Right ventricle myocardium superior (tissue), 1 donor: ENCODE data around the gene FAM181A. TPM values are rescaled to one million over a fixed set of nuclear protein-coding genes. Genes with fewer than 3 reads are reported as not detected.

Experiments used
- ATAC-seq: fragments of 200-7000 bp; cut with Tn5 transposase; one replicate; pipeline ENCODE4 v1.9.1; 2020; ENCODE audit warnings: mild to moderate bottlenecking; ENCODE audit not compliant: poor library complexity
- DNase-seq: peaks from one replicate; pipeline ENCODE4 v3.0.0-alpha.2; 2020
- intact Hi-C: fragments of 100-400 bp; cut with DNase I; formaldehyde crosslinking; loops from one replicate; pipeline ENCODE4 v1.11.2; 2022
- total RNA-seq: library from RNA; stranded (reverse); fragmentation: NEBNext Ultra II Directional; extraction: Animal tissue kit (Norgen Biotek cat#: 25700); gene quantifications from one replicate; pipeline ENCODE4 v1.2.1, GENCODE V29; 2021
- donor health status: DM: no; HTN: yes; CAD: no; lungs with severe emphysema.

Gene FAM181A
- total RNA-seq, 1 donor from 2014 or later: not detected

DNA sequence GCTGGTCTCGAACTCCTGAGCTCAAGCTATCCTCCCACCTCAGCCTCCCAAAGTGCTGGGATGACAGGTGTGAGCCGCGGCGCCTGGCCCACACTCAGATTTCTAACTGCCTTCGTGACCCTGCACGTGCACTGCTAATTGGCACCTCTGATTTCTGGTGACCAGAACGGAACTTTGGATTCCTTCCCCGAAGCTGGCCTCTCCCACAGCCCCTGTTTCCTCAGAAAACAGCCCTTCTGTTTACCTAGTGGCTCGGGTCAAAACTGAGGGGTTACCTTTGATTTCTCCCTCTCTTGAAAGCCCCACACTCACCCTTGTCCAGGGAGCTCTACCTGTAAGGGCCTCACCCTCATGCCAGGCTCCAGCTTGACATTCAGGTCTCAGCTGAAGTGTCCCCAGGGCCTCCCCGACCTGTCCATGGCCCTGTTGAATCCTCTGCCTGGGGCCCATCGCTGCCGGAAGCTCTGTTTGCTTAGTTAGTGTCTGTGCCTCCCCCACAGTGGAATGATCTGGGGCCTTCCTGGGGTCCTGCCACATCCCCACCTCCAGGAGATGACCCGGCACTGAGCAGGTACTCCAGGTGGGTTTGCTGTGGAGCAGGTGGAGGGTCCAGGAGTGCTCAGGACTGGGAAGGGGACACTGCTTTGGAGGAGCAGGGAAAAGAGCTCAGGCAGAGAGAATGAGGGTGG lies 24.4 kb upstream of the FAM181A start:
- DNase-seq: no peak
- ATAC-seq: no peak
- intact Hi-C loops: no loop called here

DNA sequence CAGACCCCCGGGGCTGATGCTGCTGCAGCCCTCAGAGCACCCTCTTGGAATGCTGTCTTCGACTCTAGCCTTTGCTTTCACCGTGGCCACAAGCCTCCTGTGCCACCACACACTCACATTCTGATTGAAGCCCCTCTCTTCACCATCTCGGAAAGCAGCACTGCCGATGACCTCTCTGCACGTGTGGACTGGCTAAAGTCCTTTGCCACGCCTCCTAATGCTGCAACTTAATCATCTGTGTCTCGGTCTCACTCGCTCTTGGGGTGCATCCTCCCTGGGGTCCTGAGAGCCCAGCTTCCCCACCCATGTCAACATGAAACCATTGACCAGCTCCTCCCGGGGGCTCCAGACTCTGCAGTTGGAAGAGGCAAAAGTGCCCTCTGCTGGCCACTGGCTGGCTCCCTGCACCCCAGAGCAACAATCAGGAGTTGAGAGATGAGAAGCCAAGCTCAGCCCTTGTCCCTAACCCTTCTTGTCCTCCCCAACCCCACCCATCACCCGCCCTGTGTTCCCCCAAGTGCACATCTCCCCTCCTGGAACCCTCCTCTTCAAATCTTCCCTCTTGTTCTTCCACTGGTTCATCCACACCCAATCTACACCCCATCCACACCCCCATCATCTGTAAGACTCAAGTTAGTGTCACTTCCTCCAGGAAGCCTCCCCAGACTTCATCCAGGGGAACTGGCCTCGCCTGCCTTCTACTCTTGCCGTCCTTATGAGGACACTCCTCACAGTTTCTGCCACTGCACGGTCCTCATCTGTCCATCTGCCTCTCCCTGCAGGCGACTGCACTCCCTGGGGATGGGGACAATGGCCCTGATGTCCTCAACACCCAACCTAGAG lies 23.6 kb upstream of the FAM181A start:
- no peak for DNase-seq
- ATAC-seq: peak; percentile 34
- intact Hi-C loops: no loop called here

DNA sequence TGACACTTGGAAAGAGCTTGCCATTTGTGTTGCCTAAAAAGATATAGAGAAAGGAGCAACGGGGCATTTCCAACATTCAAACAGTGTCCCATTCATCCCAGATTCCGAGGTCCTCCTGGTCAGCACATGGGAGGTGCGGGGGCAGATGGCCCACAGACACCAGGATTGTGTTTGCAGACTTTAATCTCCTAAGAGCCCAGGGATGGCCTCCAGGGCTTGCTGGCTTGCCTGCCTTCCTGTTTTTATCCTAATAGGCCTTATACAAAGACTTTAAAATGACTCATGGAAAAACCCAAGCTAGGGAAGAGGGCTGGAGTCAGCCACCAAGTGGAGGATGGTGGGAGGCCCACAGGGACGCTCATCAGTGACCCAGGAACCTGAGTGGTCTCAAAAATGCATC lies 21.5 kb upstream of the FAM181A start:
- intact Hi-C loops: no loop called here
- DNase-seq (no peak), ATAC-seq (no peak)

DNA sequence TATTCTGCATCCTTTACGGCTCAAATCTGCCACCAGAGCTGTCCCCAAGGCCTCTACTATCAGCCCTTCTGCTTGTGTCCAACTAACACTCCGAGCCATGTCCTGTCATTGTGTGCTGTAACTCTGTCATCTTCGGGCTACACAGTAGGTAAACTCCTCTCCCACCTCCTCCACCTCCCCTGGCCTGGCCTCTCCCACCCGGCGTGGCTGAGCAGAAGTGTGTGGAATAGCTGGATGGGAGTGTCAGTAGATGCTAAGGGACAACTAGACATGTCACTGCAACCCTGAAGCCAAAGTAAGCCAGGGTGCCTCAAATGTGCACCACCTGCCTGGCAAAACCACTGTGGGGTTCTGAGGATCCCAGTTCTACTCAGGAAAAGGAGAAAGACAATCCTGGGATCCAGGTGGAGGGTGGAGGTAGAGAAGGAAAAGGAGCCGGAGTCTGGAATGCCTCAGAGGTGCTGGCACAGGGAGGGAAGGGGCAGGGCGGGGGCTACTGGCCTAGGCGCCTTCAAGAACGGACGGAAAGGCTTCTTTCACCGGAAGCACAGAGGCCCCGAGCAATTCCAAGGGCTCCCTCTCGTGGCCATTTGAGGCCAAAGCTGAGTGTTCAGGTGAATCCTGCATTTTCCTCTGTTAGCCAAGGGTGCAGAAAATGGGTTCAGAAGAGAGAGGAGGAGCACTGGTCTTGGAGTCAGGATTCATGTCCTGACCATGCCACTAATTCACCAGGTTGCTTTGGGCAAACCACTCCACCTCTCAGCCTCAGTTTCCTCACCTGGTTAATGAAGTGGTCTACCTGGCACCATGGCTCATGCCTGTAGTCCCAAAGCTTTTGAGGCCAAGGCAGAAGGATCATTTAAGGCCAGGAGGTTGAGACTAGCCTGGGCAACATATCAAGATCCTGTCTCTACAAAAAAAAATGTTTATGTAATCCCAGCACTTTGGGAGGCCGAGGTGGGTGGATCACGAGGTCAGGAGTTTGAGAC lies 20.5 kb upstream of the FAM181A start:
- DNase-seq (no peak), ATAC-seq (peak; percentile 53)
- intact Hi-C loops: no loop called here

DNA sequence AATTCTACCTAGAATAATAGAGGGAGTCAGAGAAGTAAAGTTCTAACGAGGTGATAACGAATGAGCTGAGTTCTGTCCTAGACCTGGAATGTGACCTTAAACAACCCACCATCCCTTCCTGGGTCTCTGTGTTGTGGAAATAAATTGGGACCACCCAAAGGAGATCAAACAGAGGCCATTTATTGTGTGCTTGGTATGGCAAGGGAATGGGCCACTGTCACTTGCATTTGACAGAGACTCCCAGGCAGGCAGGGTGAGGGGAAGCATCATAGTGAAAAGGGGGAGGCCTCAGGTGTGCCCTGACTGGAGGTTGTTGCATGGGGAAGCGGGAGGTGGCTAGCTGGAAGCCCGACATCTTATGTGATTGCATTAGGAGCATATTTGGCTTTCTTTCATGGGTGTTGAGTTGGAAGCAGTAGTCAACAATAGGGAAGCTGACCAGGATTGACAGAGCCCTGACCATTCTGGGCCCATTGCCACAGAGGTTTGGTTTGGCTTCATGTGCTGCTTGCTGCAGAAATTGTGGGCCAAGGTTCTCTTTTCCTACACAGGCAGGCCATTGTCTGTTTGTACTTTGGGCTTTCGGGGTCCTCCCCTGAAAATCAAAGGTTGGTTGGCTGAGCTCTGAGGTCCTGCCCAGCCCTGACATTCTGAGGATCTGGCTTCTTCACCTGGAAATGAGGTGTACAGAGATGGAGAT lies 17.6 kb upstream of the FAM181A start:
- intact Hi-C loops: no loop called here
- no peak for DNase-seq
- ATAC-seq: no peak

DNA sequence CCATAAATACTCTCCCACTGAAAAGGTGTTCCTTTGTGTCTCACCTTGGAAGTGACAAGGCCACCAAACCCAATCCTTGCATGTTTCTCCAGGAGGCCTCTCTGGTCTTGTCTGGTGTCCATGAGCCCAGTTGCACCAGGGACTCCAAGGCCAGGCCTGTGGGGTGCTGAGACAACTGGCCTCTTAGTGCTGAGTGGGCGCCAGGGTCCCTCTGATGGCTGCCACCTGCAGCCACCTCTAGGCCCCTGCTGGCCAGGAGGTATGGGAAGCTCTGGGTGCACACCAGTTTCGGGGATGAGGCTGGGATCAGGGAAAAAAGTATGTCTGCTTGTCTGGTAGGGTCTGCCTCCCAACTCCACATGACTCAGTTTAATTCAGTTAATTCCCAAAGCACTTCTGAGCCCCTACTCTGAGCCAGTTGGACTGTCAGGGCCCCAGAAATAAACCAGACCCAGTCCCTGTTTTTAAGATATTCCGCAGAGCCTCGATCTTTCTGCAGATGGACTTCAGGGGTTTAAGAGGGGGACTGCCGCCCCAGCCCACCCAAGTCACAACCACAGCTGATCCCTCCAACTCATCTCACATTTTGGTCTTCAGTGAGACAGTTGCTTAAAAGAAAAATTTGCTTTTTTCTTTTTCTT lies 15.0 kb upstream of the FAM181A start:
- no peak for ATAC-seq
- intact Hi-C loops: no loop called here
- no peak for DNase-seq

DNA sequence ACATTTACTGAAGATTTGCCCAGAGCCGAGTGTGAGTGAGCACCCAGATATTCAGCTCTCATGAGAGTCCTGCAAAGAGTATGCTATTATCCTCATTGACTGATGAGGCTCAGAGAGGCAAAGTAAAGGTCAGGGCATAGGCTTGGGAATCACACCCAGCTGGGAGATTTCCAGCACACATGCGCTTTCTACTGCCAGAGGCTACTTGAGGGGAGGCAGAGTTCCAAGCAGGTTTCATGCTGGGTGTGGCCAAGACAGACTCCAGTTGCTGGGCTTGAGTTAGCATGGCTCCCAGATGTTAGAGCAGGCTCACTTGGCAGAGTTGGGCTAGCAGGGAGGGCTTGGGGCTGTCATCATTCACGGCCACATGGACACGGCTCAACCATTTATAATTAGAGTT lies 14.4 kb upstream of the FAM181A start:
- ATAC-seq: peak; percentile 77

DNA sequence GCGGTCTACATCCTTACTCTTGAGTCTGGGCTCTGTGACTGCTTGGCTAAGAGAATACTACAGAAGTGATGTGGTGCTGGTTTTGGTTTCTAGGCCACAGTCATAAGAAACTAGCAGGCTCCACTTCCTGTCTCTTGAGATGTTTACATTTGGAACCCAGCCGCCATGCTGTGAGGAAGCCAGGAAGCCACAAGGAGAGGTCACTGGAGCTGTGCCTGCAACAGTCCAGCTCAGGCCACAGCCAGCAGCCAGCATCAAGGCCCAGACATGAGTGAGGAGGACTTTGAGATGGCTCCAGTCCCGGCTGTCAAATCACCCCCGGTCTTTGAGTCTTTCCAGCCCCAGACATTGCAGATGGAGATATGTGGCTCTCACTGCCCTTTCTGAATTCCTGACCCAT lies 12.9 kb upstream of the FAM181A start:
- DNase-seq: no peak
- intact Hi-C loops: no loop called here
- ATAC-seq: no peak

More for the DNA sequence above, 14.4 kb upstream of the FAM181A start:
- no peak for DNase-seq
- intact Hi-C loops: no loop called here

DNA sequence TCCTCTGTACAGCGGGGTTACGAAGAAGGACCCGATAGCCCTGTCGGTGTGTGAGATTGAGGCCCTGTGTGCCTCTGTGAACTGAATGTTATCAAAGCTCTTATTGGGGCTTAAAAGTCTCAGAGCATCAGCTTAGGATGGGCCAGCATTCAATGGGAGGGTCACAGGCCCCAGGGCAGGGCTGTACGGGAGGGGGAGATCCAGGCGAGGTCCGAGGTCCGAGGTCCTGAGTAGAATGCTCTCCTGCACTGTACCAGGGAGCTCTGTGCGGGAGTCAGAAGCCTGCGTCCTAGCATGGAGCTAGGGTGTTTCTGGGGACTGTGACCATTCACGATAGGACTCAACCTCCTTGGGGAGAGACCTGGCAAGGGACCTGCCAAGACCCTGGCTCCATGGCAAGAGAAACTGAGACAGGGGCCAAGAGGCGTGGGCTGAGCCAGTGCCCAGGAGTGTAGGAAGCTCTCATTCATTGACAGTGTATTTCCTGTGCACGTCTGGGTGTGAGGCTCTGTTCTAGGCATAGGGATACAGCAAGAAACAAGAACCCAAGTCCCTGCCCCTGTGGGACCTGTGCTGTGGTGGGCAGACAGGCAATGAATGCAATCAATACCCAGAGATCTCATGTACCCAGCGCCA lies 12.0 kb upstream of the FAM181A start:
- ATAC-seq (no peak), DNase-seq (no peak)
- intact Hi-C loops: no loop called here

DNA sequence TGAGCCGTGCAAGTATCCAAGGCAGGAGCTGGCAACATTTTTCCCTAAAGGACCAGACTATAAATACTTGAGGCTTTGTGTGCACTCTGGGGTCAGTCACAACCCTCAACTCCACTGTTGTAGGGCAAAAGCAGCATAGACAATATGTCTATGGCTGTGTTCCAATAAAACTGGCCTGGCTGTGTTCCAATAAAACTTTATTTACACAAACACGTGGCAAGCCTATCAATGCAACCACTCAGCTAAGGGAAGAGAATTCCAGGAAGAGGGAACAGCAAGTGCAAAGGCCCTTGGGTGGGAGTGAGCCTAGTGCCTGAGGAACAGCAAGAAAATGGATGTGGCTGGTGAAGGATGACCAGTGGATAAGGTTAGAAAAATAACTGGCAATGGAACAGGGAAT lies 11.3 kb upstream of the FAM181A start:
- intact Hi-C loops: no loop called here
- DNase-seq (no peak), ATAC-seq (no peak)

DNA sequence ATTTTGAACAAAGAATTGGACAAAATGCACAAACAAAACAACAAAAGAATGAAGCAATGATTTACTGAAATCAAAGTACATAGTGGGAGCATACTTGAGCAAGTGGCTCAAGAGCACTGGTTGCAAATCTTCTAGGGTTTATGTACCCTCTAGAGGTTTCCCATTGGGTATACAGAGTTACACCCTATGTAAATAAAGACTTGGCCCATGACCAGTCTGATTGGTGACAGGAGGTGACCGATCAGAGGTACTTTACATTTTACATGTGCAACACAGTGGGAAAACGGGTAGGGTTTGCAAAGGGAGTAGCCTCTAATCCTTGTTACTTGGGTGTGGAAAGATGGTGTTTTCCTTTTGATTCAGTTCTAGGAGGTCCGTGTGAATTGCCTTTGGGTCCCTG lies 10.6 kb upstream of the FAM181A start:
- DNase-seq: no peak
- no peak for ATAC-seq
- intact Hi-C loops: no loop called here

DNA sequence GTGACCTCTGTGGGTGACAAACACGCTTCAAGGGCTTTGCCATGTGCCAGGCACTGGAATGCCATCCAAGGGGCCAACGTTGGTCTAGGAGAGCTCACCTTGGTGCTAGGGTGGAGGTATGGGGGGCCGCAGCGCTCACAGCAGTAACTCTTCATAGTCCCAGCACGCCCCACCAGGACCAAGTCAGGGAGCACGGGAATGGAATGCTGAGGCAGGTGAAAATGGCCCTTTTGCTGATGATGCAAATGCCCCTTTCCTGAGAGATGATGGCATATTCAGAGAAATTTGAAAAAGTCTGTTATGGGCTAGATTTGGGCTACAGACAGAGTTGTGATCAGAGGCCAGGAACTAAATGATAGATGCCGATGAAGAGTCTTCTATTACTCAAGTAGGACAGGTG lies 10.0 kb upstream of the FAM181A start:
- no peak for ATAC-seq
- intact Hi-C loops: no loop called here

DNA sequence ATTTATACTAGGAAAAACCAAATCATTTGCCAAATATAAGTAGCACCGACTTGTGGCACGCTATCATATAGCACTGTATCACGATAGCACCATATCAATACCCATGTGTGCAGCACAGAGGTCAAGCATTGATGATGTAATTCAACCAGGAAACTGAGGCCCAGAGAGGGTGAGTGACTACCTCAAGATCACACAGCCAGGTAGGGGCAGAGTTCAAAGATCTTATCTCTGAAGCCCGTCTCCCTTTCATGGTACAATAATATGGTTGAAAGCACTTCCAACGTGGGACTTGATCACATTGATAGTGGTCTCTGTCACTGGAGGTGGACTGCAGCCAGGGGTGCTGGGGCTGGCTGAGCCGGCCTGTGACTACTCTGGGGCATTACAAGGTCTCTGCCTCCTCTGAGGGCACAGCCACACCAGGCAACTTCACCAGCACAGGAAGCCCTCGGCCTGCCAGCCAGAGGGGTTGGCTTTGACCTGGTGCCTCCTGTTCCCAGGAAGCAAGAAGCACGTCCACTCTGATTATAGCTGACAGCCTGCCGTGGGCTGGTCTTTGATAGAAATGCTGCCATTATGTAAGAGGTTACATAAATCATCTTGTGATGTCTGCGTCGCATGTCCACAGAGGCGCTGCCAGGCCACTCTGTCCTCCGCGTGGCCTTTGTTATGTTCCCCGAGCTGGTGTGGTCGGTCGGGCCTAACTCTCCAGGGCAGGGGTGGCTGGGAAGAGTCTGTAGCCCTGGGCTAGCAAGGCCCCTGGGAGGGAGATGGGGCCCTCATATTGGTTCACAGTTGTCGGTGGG lies 5.9 kb upstream of the FAM181A start:
- ATAC-seq (no peak), DNase-seq (no peak)
- intact Hi-C loops: no loop called here

More for the DNA sequence above, 10.0 kb upstream of the FAM181A start:
- no peak for DNase-seq

DNA sequence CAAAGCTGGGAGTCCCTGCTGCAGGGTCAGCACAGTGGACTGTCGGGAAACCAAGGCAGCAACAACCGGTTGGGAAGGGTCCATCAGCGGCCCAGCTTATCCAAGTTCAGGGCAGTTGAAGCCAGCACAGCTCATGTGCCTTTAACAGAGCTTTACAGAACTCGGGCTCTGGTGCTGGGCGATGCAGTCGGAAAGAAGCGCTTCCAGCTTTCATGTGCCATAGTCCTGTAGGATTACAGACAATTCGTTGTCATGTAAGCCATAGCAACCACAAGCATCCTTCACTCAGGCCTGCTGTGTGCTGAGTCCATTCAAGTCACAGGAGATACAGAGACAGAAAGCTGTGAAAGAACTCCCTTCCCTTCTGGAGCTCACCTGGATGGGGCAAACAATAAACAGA lies 3.5 kb upstream of the FAM181A start:
- intact Hi-C loops: no loop called here
- DNase-seq (no peak), ATAC-seq (no peak)

DNA sequence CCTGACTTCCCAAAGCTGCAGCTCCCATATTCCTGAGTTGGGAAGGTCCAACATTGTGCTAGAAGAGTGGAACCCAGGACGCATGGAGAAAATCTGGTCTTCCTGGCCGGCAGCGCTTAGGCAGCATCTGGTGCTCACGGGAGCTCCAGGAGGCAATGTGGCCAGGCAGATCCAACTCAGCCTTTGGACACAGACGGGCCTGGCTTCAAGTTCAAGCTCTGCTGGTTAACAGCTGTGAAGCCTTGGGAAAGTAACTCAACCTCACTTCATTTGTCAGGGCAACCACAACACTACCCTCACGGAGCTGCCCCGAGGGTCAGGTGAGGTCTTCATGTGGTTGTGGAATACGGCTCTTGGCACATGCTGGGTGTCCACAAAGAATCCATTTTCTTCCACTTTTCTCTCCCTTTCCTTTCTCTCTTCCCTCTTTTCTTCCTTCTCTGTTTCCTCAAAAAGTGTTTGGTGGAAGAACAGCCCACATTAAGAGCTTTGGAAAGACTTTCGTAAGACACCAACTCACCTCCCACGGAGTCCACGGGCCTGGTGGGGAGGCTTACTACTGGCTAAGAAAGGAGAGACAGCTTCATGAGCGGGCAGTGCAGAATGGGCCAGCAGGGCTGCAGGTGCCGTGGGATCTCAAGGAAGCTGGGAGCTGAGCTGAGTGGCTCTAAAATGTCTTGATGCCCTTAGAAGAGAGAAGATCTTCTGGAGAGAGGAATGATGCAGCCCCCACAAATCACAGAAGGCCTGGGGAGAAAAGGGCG lies 2.4 kb upstream of the FAM181A start:
- intact Hi-C loops: no loop called here
- no peak for DNase-seq
- no peak for ATAC-seq

DNA sequence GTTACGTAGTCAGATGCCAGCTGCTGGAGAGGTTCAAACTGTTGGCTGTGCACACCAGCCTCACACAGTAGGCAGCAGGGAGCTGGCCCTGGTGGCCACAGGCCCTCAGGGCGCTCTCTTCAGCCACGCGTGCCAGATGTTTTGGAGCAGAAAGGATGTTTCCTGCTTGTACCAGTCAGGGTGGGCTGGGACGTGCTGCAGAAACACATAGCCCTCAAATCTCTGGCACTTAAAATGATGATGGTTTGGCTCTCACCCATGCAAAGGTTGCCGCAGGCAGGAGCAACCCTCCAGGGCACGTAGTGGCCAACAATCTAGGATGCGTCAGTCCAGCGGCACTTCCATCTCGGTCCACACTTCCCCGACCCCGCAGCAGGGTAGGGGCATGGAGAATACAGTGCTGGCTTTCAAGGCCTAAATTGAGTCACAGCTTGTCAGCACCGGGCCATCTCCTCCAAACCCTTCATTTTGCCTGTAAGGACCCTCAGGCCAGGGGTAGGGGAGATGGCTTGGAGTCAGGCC lies 1.7 kb upstream of the FAM181A start:
- intact Hi-C loops: no loop called here
- ATAC-seq: no peak
- DNase-seq: no peak
